K562 (cell line): ENCODE results near the gene PCF11. TPM values are rescaled to one million over a fixed set of nuclear protein-coding genes. Genes with fewer than 3 reads are reported as not detected.

Source experiments
- BRF1 ChIP-seq: IDR thresholded peaks from 3 replicates; pipeline ENCODE4 v1.6.1; 2011; ENCODE audit warnings: borderline replicate concordance, mild to moderate bottlenecking; ENCODE audit not compliant: insufficient read length; ENCODE audit errors: extremely low read depth
- GATAD2A ChIP-seq: fragments of 450-650 bp; IDR thresholded peaks from 2 replicates; pipeline ENCODE4 v1.6.1; 2017
- LEF1 ChIP-seq: fragments of 450-650 bp; IDR thresholded peaks from 2 replicates; pipeline ENCODE4 v1.6.1; 2016; ENCODE audit warnings: mild to moderate bottlenecking
- MTA2 ChIP-seq: fragments of 450-650 bp; IDR thresholded peaks from 2 replicates; pipeline ENCODE4 v1.6.1; 2016; ENCODE audit warnings: low read depth
- NFRKB ChIP-seq: fragments of 450-650 bp; IDR thresholded peaks from 2 replicates; pipeline ENCODE4 v1.6.1; 2016; ENCODE audit warnings: low read depth
- PHB ChIP-seq: fragments of 250-450 bp; sonication (Bioruptor Pico); IDR thresholded peaks from 2 replicates; pipeline ENCODE4 v1.5.0; 2021
- PHB2 ChIP-seq: fragments of 450-650 bp; IDR thresholded peaks from 2 replicates; pipeline ENCODE4 v1.6.1; 2017; ENCODE audit warnings: low read depth
- POLR2A ChIP-seq: fragments of 450-650 bp; conservative IDR thresholded peaks from 2 replicates; pipeline ENCODE4 v1.6.1; 2016
- RBM14 ChIP-seq: fragments of 200-400 bp; formaldehyde crosslinking; IDR thresholded peaks from 2 replicates; pipeline ENCODE4 v1.6.1; 2018; ENCODE audit warnings: low read depth, mild to moderate bottlenecking, low read length, moderate library complexity, borderline replicate concordance; ENCODE audit not compliant: insufficient read depth
- SAP30 ChIP-seq: fragments of 200-600 bp; sonication (generic); IDR thresholded peaks from 2 replicates; pipeline ENCODE4 v1.6.1; 2012; ENCODE audit warnings: borderline replicate concordance, low read depth, mild to moderate bottlenecking, moderate library complexity, low read length, control low read depth, inconsistent platforms; ENCODE audit not compliant: insufficient read depth, poor library complexity, severe bottlenecking
- SIN3A ChIP-seq, 2 experiments: fragments of 150-350 bp in 1 of 2; IDR thresholded peaks; 2 replicates each; pipeline ENCODE4 v1.6.1; 2011 to 2016; ENCODE audit warnings: borderline replicate concordance in 2 of 2, low read depth in 2 of 2, low read length in 2 of 2, mild to moderate bottlenecking in 2 of 2, moderate library complexity in 2 of 2; ENCODE audit not compliant: control insufficient read depth in 1 of 2
- SMAD2 ChIP-seq: fragments of 150-350 bp; IDR thresholded peaks from 2 replicates; pipeline ENCODE4 v1.6.1; 2014; ENCODE audit warnings: low read depth, mild to moderate bottlenecking, low read length
- SPI1 ChIP-seq: IDR thresholded peaks from 2 replicates; pipeline ENCODE4 v1.6.1; 2011; ENCODE audit warnings: low read depth, low read length, control low read depth, borderline replicate concordance
- TEAD4 ChIP-seq, 2 experiments: sonication (generic) in 1 of 2; formaldehyde crosslinking in 1 of 2; IDR thresholded peaks; 2 replicates each; pipeline versions ENCODE4 v1.6.1 to v1.8.0; 2012 to 2022; ENCODE audit warnings: borderline replicate concordance in 1 of 2, inconsistent platforms in 1 of 2, low read length in 1 of 2, mild to moderate bottlenecking in 1 of 2, missing genetic modification reagents in 1 of 2
- THRB ChIP-seq: fragments of 450-650 bp; formaldehyde crosslinking; conservative IDR thresholded peaks from 2 replicates; pipeline ENCODE4 v1.4.0; 2022; ENCODE audit warnings: mild to moderate bottlenecking, missing genetic modification characterization
- XRCC4 ChIP-seq: IDR thresholded peaks from one replicate; pipeline ENCODE4 v1.6.1; 2011; ENCODE audit not compliant: insufficient read depth, insufficient read length; ENCODE audit errors: extremely low read depth
- ZNF785 ChIP-seq: fragments of 250-450 bp; sonication (Bioruptor Pico); IDR thresholded peaks from 2 replicates; pipeline ENCODE4 v1.4.0; 2020; ENCODE audit warnings: mild to moderate bottlenecking
- polyA plus RNA-seq, 8 experiments: library from polyadenylated mRNA; depleted of rRNA in 4 of 8; stranded (reverse) in 5 of 8; unstranded in 3 of 8; fragments of >200 nt; fragmentation: Nextera tagmentation in 2 of 8; fragmentation: Illumina TruSeq in 1 of 8; extraction: Ambion mirVana in 2 of 8; extraction: Trizol in 1 of 8; gene quantifications; 2 replicates each; pipeline versions ENCODE4 v1.2.1 to v1.2.3, GENCODE V29; 2011 to 2014; ENCODE audit warnings: inconsistent platforms in 1 of 8, missing spikeins in 1 of 8
- total RNA-seq, 7 experiments: library from RNA; depleted of rRNA in 6 of 7; stranded (reverse); fragments of >200 nt in 6 of 7; fragmentation: Illumina TruSeq in 2 of 7; extraction: Trizol in 2 of 7; gene quantifications; 2 replicates each; pipeline versions ENCODE4 v1.2.1 to v1.2.3, GENCODE V29; 2011 to 2021; ENCODE audit warnings: low replicate concordance in 1 of 7
- TF ChIP-seq, protein P1 (sequence below), 3 experiments: fragments of 200-800 bp in 1 of 3; sonication (Bioruptor generic) in 1 of 3; sonication (generic) in 1 of 3; formaldehyde crosslinking in 1 of 3; IDR thresholded peaks; 2 replicates each; pipeline versions ENCODE4 v1.6.1 to v1.8.0; 2016 to 2022; ENCODE audit warnings: mild to moderate bottlenecking in 2 of 3, missing compliant biosample characterization in 2 of 3, missing genetic modification characterization in 2 of 3, missing genetic modification reagents in 1 of 3
- TF ChIP-seq, protein P2 (sequence below): fragments of 250-450 bp; sonication (Bioruptor Pico); IDR thresholded peaks from 2 replicates; pipeline ENCODE4 v1.4.0; 2020

The PCF11 gene
- total and polyA plus RNA-seq, 9 of the 15 experiments (the other 6 are each of a cell fraction or from before 2014, with no cell fraction given), result 9.3 to 91.6 (median 54.4) TPM

DNA sequence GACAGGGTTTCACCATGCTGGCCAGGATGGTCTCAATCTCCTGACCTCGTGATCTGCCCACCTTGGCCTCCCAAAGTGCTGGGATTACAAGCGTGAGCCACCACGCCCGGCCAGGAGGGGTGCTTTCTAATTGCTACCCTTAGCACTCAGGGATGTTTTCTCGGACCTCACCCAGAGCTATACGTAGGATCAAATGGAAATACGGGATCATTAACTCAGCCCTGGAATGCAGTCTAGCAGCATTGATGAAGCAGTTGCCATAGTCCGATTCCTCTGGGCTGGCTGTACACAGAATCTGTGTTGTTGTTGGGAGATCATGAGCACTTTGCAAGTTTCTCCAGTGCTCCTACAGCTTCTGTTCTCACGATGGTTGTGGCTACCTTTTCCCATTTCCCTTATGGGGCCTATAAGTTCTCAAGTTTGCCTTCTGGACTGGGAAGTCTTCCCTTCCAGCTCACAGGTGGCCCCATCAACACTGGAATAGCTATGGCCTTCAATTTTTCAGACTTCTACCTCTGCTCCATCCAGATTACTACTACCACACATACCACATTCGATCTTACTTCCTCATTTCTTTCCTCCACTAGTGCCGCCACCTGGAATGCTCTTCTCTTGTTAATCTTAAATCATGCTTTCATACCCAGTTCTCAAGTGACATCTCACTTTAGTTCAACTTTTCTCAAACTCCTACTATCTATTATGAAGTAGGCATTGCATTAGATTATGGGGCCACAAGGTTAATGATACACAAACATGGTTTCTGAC, 16.1 kb upstream of the PCF11 start (continued):
- TF ChIP-seq THRB (CRISPR knock-in tag) (no peak), PHB (CRISPR knock-in tag) (no peak), TEAD4 (IDR thresholded peaks at IDR 0.05; ENCODE audit: low read length) (peak; percentile 72), TEAD4 (CRISPR knock-in tag; IDR thresholded peaks at IDR 0.05; ENCODE audit: borderline replicate concordance) (no peak), LEF1 (no peak), SMAD2 (no peak), SAP30 (no peak), SPI1 (no peak), NFRKB (no peak), RBM14 (no peak), BRF1 (no peak), MTA2 (0 out of 2 replicates have a peak, but pooled peaks have one; percentile 9), SIN3A (IDR thresholded peaks at IDR 0.05; ENCODE audit: borderline replicate concordance in 2 of 2, control insufficient read depth in 1 of 2, low read depth in 2 of 2, low read length in 2 of 2) (no peak), XRCC4 (no peak), PHB2 (no peak), POLR2A (no peak), GATAD2A (no peak), ZNF785 (CRISPR knock-in tag) (no peak)
- TF ChIP-seq, protein P1, sequence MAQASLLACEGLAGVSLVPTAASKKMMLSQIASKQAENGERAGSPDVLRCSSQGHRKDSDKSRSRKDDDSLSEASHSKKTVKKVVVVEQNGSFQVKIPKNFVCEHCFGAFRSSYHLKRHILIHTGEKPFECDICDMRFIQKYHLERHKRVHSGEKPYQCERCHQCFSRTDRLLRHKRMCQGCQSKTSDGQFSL (CRISPR knock-in tag; IDR thresholded peaks at IDR 0.05), result no peak
- TF ChIP-seq, protein P1 (tag; IDR thresholded peaks at IDR 0.05), result no peak
- TF ChIP-seq, protein P2, sequence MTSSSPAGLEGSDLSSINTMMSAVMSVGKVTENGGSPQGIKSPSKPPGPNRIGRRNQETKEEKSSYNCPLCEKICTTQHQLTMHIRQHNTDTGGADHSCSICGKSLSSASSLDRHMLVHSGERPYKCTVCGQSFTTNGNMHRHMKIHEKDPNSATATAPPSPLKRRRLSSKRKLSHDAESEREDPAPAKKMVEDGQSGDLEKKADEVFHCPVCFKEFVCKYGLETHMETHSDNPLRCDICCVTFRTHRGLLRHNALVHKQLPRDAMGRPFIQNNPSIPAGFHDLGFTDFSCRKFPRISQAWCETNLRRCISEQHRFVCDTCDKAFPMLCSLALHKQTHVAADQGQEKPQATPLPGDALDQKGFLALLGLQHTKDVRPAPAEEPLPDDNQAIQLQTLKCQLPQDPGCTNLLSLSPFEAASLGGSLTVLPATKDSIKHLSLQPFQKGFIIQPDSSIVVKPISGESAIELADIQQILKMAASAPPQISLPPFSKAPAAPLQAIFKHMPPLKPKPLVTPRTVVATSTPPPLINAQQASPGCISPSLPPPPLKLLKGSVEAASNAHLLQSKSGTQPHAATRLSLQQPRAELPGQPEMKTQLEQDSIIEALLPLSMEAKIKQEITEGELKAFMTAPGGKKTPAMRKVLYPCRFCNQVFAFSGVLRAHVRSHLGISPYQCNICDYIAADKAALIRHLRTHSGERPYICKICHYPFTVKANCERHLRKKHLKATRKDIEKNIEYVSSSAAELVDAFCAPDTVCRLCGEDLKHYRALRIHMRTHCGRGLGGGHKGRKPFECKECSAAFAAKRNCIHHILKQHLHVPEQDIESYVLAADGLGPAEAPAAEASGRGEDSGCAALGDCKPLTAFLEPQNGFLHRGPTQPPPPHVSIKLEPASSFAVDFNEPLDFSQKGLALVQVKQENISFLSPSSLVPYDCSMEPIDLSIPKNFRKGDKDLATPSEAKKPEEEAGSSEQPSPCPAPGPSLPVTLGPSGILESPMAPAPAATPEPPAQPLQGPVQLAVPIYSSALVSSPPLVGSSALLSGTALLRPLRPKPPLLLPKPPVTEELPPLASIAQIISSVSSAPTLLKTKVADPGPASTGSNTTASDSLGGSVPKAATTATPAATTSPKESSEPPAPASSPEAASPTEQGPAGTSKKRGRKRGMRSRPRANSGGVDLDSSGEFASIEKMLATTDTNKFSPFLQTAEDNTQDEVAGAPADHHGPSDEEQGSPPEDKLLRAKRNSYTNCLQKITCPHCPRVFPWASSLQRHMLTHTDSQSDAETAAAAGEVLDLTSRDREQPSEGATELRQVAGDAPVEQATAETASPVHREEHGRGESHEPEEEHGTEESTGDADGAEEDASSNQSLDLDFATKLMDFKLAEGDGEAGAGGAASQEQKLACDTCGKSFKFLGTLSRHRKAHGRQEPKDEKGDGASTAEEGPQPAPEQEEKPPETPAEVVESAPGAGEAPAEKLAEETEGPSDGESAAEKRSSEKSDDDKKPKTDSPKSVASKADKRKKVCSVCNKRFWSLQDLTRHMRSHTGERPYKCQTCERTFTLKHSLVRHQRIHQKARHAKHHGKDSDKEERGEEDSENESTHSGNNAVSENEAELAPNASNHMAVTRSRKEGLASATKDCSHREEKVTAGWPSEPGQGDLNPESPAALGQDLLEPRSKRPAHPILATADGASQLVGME (CRISPR knock-in tag), result no peak
